Vagina (tissue), 2 donors: ENCODE measurements around the gene ALDOC. TPM values are rescaled to one million over a fixed set of nuclear protein-coding genes. Genes with fewer than 3 reads are reported as not detected.
A peak's percentile ranks its signal among the peaks of the same experiment; 100 is the strongest.

Experiments used
- DNase-seq, 2 donors: peaks; one replicate each; pipeline ENCODE4 v3.0.0-alpha.2; 2017; ENCODE audit errors: extremely low spot score in 2 of 2
- H3K27ac ChIP-seq: fragments of 200-600 bp; sonication (generic); one replicate; pipeline ENCODE4 v1.5.1; 2019
- H3K27me3 ChIP-seq: fragments of 200-600 bp; sonication (generic); one replicate; pipeline ENCODE4 v1.5.1; 2019
- H3K36me3 ChIP-seq, 2 donors: fragments of 200-600 bp; sonication (generic); one replicate each; pipeline ENCODE4 v1.5.1; 2017 to 2019
- H3K4me1 ChIP-seq: fragments of 200-600 bp; sonication (generic); one replicate; pipeline ENCODE4 v1.5.1; 2019
- H3K4me3 ChIP-seq, 2 donors: fragments of 200-600 bp; sonication (generic); 1 replicate in 1 of 2; 2 replicates in 1 of 2; pipeline ENCODE4 v1.5.1; 2016 to 2019
- H3K9me3 ChIP-seq: fragments of 200-600 bp; sonication (generic); one replicate; pipeline ENCODE4 v1.5.1; 2019
- CTCF ChIP-seq, 3 experiments: fragments of 450-650 bp in 2 of 3; fragments of 200-600 bp in 1 of 3; sonication (generic) in 1 of 3; IDR thresholded peaks; one replicate each; pipeline ENCODE4 v1.5.1; 2017 to 2019; ENCODE audit warnings: antibody characterized with exemption in 3 of 3, mild to moderate bottlenecking in 2 of 3, moderate library complexity in 2 of 3
- POLR2A ChIP-seq, 2 donors: fragments of 450-650 bp; IDR thresholded peaks; one replicate each; pipeline ENCODE4 v1.6.1; 2017; ENCODE audit warnings: antibody characterized with exemption in 2 of 2, mild to moderate bottlenecking in 2 of 2, moderate library complexity in 2 of 2
- POLR2AphosphoS5 ChIP-seq, 2 donors: sonication (generic); formaldehyde crosslinking; IDR thresholded peaks; one replicate each; pipeline ENCODE4 v1.9.0; 2017; ENCODE audit warnings: antibody characterized with exemption in 2 of 2, mild to moderate bottlenecking in 2 of 2, low read depth in 1 of 2; ENCODE audit not compliant: insufficient read depth in 1 of 2
- intact Hi-C: fragments of 100-400 bp; cut with DNase I; formaldehyde crosslinking; loops from one replicate; pipeline ENCODE4 v1.15.1; 2023
- total RNA-seq: library from RNA; depleted of rRNA; stranded (reverse); fragments of >200 nt; gene quantifications from one replicate; pipeline ENCODE4 v1.2.3, GENCODE V29; 2016

The ALDOC gene
- total RNA-seq, 1 donor from 2014 or later = 20.1 TPM

- Histone ChIP-seq H3K4me1 (peaks cover 13% of the 10 kb centered on the region), H3K9me3 (no peaks in the 10 kb centered on the region), H3K4me3 (no peak overlapping the region), H3K27ac (no peak overlapping the region), H3K36me3 (peaks cover 0 to 22% of the 10 kb centered on the region in 2 donors), H3K27me3 (no peaks in the 10 kb centered on the region)
- DNase-seq = no peak
- intact Hi-C loops = no loop called here
- TF ChIP-seq CTCF (IDR thresholded peaks at IDR 0.05) (no peak), POLR2AphosphoS5 (IDR thresholded peaks at IDR 0.05; ENCODE audit: insufficient read depth in 1 of 2, low read depth in 1 of 2) (no peak), POLR2A (IDR thresholded peaks at IDR 0.05) (no peak)
Measured at GRCh38 chr17:28549236-28550132, 27.2 kb downstream of the ALDOC start.

GRCh38 chr17:28548417-28549130 lies 28.1 kb downstream of the ALDOC start:
- no peaks in the 10 kb centered on the region for H3K9me3 ChIP-seq
- intact Hi-C loops = no loop called here
- H3K36me3 ChIP-seq = peaks cover 0 to 14% of the 10 kb centered on the region in 2 donors
- no peak for TF ChIP-seq POLR2A (IDR thresholded peaks at IDR 0.05)
- TF ChIP-seq CTCF (IDR thresholded peaks at IDR 0.05) = no peak
- TF ChIP-seq POLR2AphosphoS5 (IDR thresholded peaks at IDR 0.05; ENCODE audit: insufficient read depth in 1 of 2, low read depth in 1 of 2) = no peak
- DNase-seq = no peak
- H3K27me3 ChIP-seq = no peaks in the 10 kb centered on the region
- H3K4me3 ChIP-seq = no peak overlapping the region
- peaks cover 13% of the 10 kb centered on the region for H3K4me1 ChIP-seq
- H3K27ac ChIP-seq = no peak overlapping the region

GRCh38 chr17:28547623-28548416 lies 28.9 kb downstream of the ALDOC start:
- Histone ChIP-seq H3K27me3 (no peaks in the 10 kb centered on the region), H3K4me1 (peaks cover 13% of the 10 kb centered on the region), H3K4me3 (no peak overlapping the region), H3K27ac (no peak overlapping the region), H3K36me3 (peaks cover 0 to 12% of the 10 kb centered on the region in 2 donors), H3K9me3 (no peaks in the 10 kb centered on the region)
- TF ChIP-seq CTCF (IDR thresholded peaks at IDR 0.05) (peak; percentile 37 to 75 (median 53)), POLR2A (IDR thresholded peaks at IDR 0.05) (no peak)
- intact Hi-C loops = no loop called here
- no peak for DNase-seq

DNA sequence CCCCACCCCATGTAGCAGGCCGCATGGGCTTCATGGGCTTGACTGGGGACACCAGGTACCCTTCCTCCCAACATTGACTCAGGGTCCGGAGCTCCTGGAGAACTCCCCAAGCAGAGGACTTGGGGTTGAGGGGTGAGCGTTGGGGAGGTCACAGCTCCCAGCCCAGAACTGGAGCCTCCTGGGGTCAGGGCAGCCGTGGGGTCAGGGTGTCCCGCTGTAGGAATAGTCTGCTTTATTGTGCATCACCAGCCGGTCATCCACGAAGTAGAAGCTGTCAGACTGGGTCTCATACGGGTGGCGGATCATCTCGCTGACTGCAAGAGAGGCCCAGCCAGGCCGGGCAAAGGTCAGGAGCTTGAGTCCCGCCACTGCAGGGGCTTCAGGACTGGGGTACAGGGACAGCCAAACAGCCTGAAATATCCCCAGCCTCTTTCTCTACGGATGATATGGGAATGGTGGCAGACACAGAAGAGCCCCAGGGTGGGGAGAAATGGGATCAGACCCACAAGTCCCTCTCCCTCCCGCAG lies 29.5 kb downstream of the ALDOC start:
- H3K4me1 ChIP-seq = peaks cover 13% of the 10 kb centered on the region
- DNase-seq = no peak
- no peak overlapping the region for H3K27ac ChIP-seq
- no peak overlapping the region for H3K4me3 ChIP-seq
- no peaks in the 10 kb centered on the region for H3K9me3 ChIP-seq
- intact Hi-C loops = no loop called here
- H3K27me3 ChIP-seq = no peaks in the 10 kb centered on the region
- TF ChIP-seq CTCF (IDR thresholded peaks at IDR 0.05) = no peak
- no peak for TF ChIP-seq POLR2A (IDR thresholded peaks at IDR 0.05)
- TF ChIP-seq POLR2AphosphoS5 (IDR thresholded peaks at IDR 0.05; ENCODE audit: insufficient read depth in 1 of 2, low read depth in 1 of 2) = no peak
- peaks cover 0 to 12% of the 10 kb centered on the region in 2 donors for H3K36me3 ChIP-seq
